Panc1 (cell line): ENCODE measurements around the gene PAGR1. TPM values are rescaled to one million over a fixed set of nuclear protein-coding genes. Genes with fewer than 3 reads are reported as not detected.
"Not testable (repeated sequence)": the region's sequence is repeated elsewhere in the genome, so short reads cannot be mapped to it uniquely, and the experiment has no call there.

ENCODE experiments used
- ATAC-seq: fragments of 200-7000 bp; cut with Tn5 transposase; 2 replicates; pipeline ENCODE4 v1.9.1; 2020; ENCODE audit warnings: mild to moderate bottlenecking, moderate library complexity
- BruUV-seq: library from RNA; stranded (reverse); fragments of 400-500 nt; replicated peaks from 2 replicates; lab custom pipeline; 2021; lab: Mats Ljungman, UMichigan
- CTCF ChIA-PET: fragments of 300-600 bp; sonication (Branson Sonifier 250); formaldehyde crosslinking; loops from one replicate; lab custom pipeline; 2022; ENCODE audit warnings: antibody characterized with exemption; lab: Charles Lee
- POLR2A ChIA-PET: fragments of 300-600 bp; sonication (Branson Sonifier 250); formaldehyde crosslinking; loops from one replicate; lab custom pipeline; 2022; ENCODE audit warnings: antibody characterized with exemption; lab: Charles Lee
- DNase-seq: peaks from one replicate; pipeline ENCODE4 v3.0.0-alpha.2; 2010; ENCODE audit warnings: low read depth, low spot score
- H3K27ac ChIP-seq: 2 replicates; pipeline ENCODE4 v1.5.1; 2011; ENCODE audit warnings: mild to moderate bottlenecking, low read length, inconsistent platforms
- H3K27me3 ChIP-seq: fragments of 200-500 bp; sonication (Bioruptor generic); 2 replicates; pipeline ENCODE4 v1.6.0; 2014; ENCODE audit warnings: low read length, inconsistent platforms; ENCODE audit not compliant: control insufficient read depth, insufficient read depth
- H3K36me3 ChIP-seq: fragments of 200-500 bp; sonication (Bioruptor generic); 2 replicates; pipeline ENCODE4 v1.5.1; 2014; ENCODE audit warnings: inconsistent platforms, mild to moderate bottlenecking, low read length, moderate library complexity; ENCODE audit not compliant: control insufficient read depth, insufficient read depth
- H3K4me1 ChIP-seq: 2 replicates; pipeline ENCODE4 v1.5.1; 2011; ENCODE audit warnings: inconsistent platforms, mild to moderate bottlenecking, low read length, moderate library complexity; ENCODE audit not compliant: control insufficient read depth, insufficient read depth
- H3K4me3 ChIP-seq, 2 experiments: 2 replicates each; pipeline ENCODE4 v1.5.1; 2011 to 2012; ENCODE audit warnings: low read depth in 2 of 2, low read length in 2 of 2, mild to moderate bottlenecking in 2 of 2, inconsistent platforms in 1 of 2, moderate library complexity in 1 of 2
- H3K9me3 ChIP-seq: fragments of 200-500 bp; sonication (Bioruptor generic); 2 replicates; pipeline ENCODE4 v1.5.1; 2014; ENCODE audit warnings: low read depth, mild to moderate bottlenecking, inconsistent platforms, low read length, moderate library complexity; ENCODE audit not compliant: control insufficient read depth, insufficient read depth
- POLR2AphosphoS5 ChIP-seq: IDR thresholded peaks from 2 replicates; pipeline ENCODE4 v1.6.1; 2012; ENCODE audit warnings: mild to moderate bottlenecking, low read depth, low read length, moderate library complexity
- SIN3A ChIP-seq: IDR thresholded peaks from 2 replicates; pipeline ENCODE4 v1.6.1; 2012; ENCODE audit warnings: low read depth, mild to moderate bottlenecking, low read length, moderate library complexity, borderline replicate concordance; ENCODE audit not compliant: insufficient read depth
- TCF7L2 ChIP-seq: IDR thresholded peaks from 2 replicates; pipeline ENCODE4 v1.6.1; 2011; ENCODE audit warnings: mild to moderate bottlenecking, low read depth, low read length, inconsistent platforms
- in situ Hi-C: cut with HindIII; loops from 2 replicates; pipeline ENCODE4 v1.10.0; 2016; ENCODE audit warnings: low sequenced_read_pairs, low pct_unique_long_range_greater_than_20kb
- intact Hi-C: fragments of 100-400 bp; cut with micrococcal nuclease; formaldehyde crosslinking; loops from one replicate; pipeline ENCODE4 v1.10.0; 2022; ENCODE audit not compliant: unreplicated experiment
- total RNA-seq: library from RNA; stranded (reverse); gene quantifications from one replicate; pipeline ENCODE4 v1.2.1, GENCODE V29; 2021; ENCODE audit not compliant: unreplicated experiment
- TF ChIP-seq, protein P1 (sequence below): fragments of 450-650 bp; IDR thresholded peaks from 2 replicates; pipeline ENCODE4 v1.5.1; 2017; ENCODE audit warnings: mild to moderate bottlenecking
- TF ChIP-seq, protein P2 (sequence below), 2 experiments: IDR thresholded peaks; 2 replicates each; pipeline ENCODE4 v1.6.1; 2011 to 2012; ENCODE audit warnings: low read depth in 2 of 2, control low read depth in 1 of 2, low read length in 1 of 2, mild to moderate bottlenecking in 1 of 2, moderate library complexity in 1 of 2; ENCODE audit not compliant: insufficient read depth in 1 of 2

Gene PAGR1
- total RNA-seq, 1 experiment from 2014 or later, result 42.5 TPM

- ChIA-PET POLR2A (no interaction called here), CTCF (no interaction called here)
- Histone ChIP-seq H3K27ac (no peak overlapping the region), H3K36me3 (no peaks in the 10 kb centered on the region), H3K9me3 (no peaks in the 10 kb centered on the region), H3K27me3 (no peaks in the 10 kb centered on the region), H3K4me1 (no peaks in the 10 kb centered on the region), H3K4me3 (no peak overlapping the region)
- ATAC-seq (no peak), DNase-seq (no peak)
- in situ Hi-C loops, result no loop called here
- TF ChIP-seq, protein P1, sequence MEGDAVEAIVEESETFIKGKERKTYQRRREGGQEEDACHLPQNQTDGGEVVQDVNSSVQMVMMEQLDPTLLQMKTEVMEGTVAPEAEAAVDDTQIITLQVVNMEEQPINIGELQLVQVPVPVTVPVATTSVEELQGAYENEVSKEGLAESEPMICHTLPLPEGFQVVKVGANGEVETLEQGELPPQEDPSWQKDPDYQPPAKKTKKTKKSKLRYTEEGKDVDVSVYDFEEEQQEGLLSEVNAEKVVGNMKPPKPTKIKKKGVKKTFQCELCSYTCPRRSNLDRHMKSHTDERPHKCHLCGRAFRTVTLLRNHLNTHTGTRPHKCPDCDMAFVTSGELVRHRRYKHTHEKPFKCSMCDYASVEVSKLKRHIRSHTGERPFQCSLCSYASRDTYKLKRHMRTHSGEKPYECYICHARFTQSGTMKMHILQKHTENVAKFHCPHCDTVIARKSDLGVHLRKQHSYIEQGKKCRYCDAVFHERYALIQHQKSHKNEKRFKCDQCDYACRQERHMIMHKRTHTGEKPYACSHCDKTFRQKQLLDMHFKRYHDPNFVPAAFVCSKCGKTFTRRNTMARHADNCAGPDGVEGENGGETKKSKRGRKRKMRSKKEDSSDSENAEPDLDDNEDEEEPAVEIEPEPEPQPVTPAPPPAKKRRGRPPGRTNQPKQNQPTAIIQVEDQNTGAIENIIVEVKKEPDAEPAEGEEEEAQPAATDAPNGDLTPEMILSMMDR, result no peak
- TF ChIP-seq, protein P2, sequence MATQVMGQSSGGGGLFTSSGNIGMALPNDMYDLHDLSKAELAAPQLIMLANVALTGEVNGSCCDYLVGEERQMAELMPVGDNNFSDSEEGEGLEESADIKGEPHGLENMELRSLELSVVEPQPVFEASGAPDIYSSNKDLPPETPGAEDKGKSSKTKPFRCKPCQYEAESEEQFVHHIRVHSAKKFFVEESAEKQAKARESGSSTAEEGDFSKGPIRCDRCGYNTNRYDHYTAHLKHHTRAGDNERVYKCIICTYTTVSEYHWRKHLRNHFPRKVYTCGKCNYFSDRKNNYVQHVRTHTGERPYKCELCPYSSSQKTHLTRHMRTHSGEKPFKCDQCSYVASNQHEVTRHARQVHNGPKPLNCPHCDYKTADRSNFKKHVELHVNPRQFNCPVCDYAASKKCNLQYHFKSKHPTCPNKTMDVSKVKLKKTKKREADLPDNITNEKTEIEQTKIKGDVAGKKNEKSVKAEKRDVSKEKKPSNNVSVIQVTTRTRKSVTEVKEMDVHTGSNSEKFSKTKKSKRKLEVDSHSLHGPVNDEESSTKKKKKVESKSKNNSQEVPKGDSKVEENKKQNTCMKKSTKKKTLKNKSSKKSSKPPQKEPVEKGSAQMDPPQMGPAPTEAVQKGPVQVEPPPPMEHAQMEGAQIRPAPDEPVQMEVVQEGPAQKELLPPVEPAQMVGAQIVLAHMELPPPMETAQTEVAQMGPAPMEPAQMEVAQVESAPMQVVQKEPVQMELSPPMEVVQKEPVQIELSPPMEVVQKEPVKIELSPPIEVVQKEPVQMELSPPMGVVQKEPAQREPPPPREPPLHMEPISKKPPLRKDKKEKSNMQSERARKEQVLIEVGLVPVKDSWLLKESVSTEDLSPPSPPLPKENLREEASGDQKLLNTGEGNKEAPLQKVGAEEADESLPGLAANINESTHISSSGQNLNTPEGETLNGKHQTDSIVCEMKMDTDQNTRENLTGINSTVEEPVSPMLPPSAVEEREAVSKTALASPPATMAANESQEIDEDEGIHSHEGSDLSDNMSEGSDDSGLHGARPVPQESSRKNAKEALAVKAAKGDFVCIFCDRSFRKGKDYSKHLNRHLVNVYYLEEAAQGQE (IDR thresholded peaks at IDR 0.05; ENCODE audit: insufficient read depth in 1 of 2, low read depth in 2 of 2, low read length in 1 of 2), result no peak
- TF ChIP-seq TCF7L2 (no peak), POLR2AphosphoS5 (no peak), SIN3A (no peak)
- BruUV-seq, result no TSS peak
- intact Hi-C loops, result no loop called here
These were observed 52.6 kb downstream of the PAGR1 start for GRCh38 chr16:29868396-29869009.

GRCh38 chr16:29869067-29869466 is 53.1 kb downstream of the PAGR1 start:
- POLR2A ChIA-PET, intact Hi-C loops: not testable (repeated sequence)

More at GRCh38 chr16:29869067-29869466, 53.1 kb downstream of the PAGR1 start:
- H3K4me1 ChIP-seq, BruUV-seq, H3K9me3 ChIP-seq, H3K27me3 ChIP-seq, CTCF ChIA-PET, DNase-seq, ATAC-seq, H3K27ac ChIP-seq, H3K4me3 ChIP-seq, H3K36me3 ChIP-seq, in situ Hi-C loops: not testable (repeated sequence)

Other genes starting within 250 kb of the PAGR1 start
- gene SPN, start 152.9 kb upstream of the PAGR1 start, total RNA-seq, result 1.3 TPM
- gene QPRT, start 137.0 kb upstream of the PAGR1 start, total RNA-seq, result 27.9 TPM
- 0.18 TPM for gene C16orf54, start 70.2 kb upstream of the PAGR1 start, total RNA-seq
- not detected for gene ZG16, start 37.9 kb upstream of the PAGR1 start, total RNA-seq
- gene KIF22, start 25.4 kb upstream of the PAGR1 start, total RNA-seq, result 111 TPM
- gene MAZ, start 9.6 kb upstream of the PAGR1 start, total RNA-seq, result 426 TPM
- gene PRRT2, start 4.0 kb upstream of the PAGR1 start, total RNA-seq, result 9.7 TPM
- gene MVP, start 4.3 kb downstream of the PAGR1 start, total RNA-seq, result 107 TPM
- 71.6 TPM for gene CDIPT, start 47.1 kb downstream of the PAGR1 start, total RNA-seq
- 70.7 TPM for gene SEZ6L2, start 83.4 kb downstream of the PAGR1 start, total RNA-seq
- gene ASPHD1, start 84.3 kb downstream of the PAGR1 start, total RNA-seq, result 87.0 TPM
- 45.7 TPM for gene KCTD13, start 110.1 kb downstream of the PAGR1 start, total RNA-seq
- gene TMEM219, start 145.9 kb downstream of the PAGR1 start, total RNA-seq, result 161 TPM
- gene TAOK2, start 157.7 kb downstream of the PAGR1 start, total RNA-seq, result 99.4 TPM
- 25.3 TPM for gene HIRIP3, start 179.5 kb downstream of the PAGR1 start, total RNA-seq
- 104 TPM for gene INO80E, start 180.1 kb downstream of the PAGR1 start, total RNA-seq
- gene DOC2A, start 194.9 kb downstream of the PAGR1 start, total RNA-seq, result 3.2 TPM
- not detected for gene C16orf92, start 207.0 kb downstream of the PAGR1 start, total RNA-seq
- 3.5 TPM for gene TLCD3B, start 215.1 kb downstream of the PAGR1 start, total RNA-seq
- gene ALDOA, start 249.6 kb downstream of the PAGR1 start, total RNA-seq, result 2,516 TPM